ENCODE results near the gene NPS. TPM values are rescaled to one million over a fixed set of nuclear protein-coding genes. Genes with fewer than 3 reads are reported as not detected.

Gene NPS
- total RNA-seq, 1 donor from 2014 or later: not detected

- no peak for DNase-seq (ENCODE audit: low spot score)
- Mint-ChIP-seq H3K9me3 (no peaks in the 10 kb centered on the region), H3K36me3 (ENCODE audit: low read depth) (no peaks in the 10 kb centered on the region), H3K4me3 (ENCODE audit: low read depth) (no peak overlapping the region), H3K4me1 (ENCODE audit: low read depth) (no peaks in the 10 kb centered on the region), H3K27ac (no peak overlapping the region), H3K27me3 (ENCODE audit: low read depth) (no peaks in the 10 kb centered on the region)
- intact Hi-C loops (cut with micrococcal nuclease): no loop called here
Measured at GRCh38 chr10:127600479-127600878, 51.4 kb downstream of the NPS start.

Other genes with a start within 250 kb of the NPS start
- not detected in 2 replicates for gene FOXI2, start 187.9 kb downstream of the NPS start, total RNA-seq